MG63 (cell line): ENCODE data around the gene DAPK1. TPM values are rescaled to one million over a fixed set of nuclear protein-coding genes. Genes with fewer than 3 reads are reported as not detected.

Source experiments
- DNase-seq: peaks from one replicate; pipeline ENCODE4 v3.0.0-alpha.2; 2020
- H3K27me3 ChIP-seq: fragments of 250-450 bp; sonication (Bioruptor Pico); 2 replicates; pipeline ENCODE4 v1.5.1; 2020; ENCODE audit warnings: mild to moderate bottlenecking, moderate library complexity
- H3K36me3 ChIP-seq: fragments of 250-450 bp; sonication (Bioruptor Pico); 2 replicates; pipeline ENCODE4 v1.5.1; 2020; ENCODE audit warnings: mild to moderate bottlenecking, moderate library complexity
- H3K4me3 ChIP-seq: fragments of 250-450 bp; sonication (Bioruptor Pico); 2 replicates; pipeline ENCODE4 v1.5.1; 2020; ENCODE audit warnings: mild to moderate bottlenecking, moderate library complexity
- H3K9me3 ChIP-seq: fragments of 250-450 bp; sonication (Bioruptor Pico); 2 replicates; pipeline ENCODE4 v1.5.1; 2020; ENCODE audit warnings: mild to moderate bottlenecking, moderate library complexity
- total RNA-seq: library from RNA; depleted of rRNA; stranded (reverse); fragments of >200 nt; shearing (Covaris generic); gene quantifications from 2 replicates; pipeline ENCODE4 v1.2.3, GENCODE V29; 2014; ENCODE audit warnings: low replicate concordance; rRNA removed

The DAPK1 gene
- total RNA-seq: 36.4 and 44.6 TPM in 2 replicates

DNA sequence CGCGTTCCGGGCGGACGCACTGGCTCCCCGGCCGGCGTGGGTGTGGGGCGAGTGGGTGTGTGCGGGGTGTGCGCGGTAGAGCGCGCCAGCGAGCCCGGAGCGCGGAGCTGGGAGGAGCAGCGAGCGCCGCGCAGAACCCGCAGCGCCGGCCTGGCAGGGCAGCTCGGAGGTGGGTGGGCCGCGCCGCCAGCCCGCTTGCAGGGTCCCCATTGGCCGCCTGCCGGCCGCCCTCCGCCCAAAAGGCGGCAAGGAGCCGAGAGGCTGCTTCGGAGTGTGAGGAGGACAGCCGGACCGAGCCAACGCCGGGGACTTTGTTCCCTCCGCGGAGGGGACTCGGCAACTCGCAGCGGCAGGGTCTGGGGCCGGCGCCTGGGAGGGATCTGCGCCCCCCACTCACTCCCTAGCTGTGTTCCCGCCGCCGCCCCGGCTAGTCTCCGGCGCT is at the start of gene DAPK1:
Gene DAPK1, plus strand, starts transcription at position 264 of the 442 bp plus-strand sequence. CDS start 1,211 bp downstream, outside the sequence.
- Histone ChIP-seq H3K4me3 (peak within 1 kb of the TSS; percentile 82), H3K9me3 (no peaks in the 10 kb centered on the region)

DNA sequence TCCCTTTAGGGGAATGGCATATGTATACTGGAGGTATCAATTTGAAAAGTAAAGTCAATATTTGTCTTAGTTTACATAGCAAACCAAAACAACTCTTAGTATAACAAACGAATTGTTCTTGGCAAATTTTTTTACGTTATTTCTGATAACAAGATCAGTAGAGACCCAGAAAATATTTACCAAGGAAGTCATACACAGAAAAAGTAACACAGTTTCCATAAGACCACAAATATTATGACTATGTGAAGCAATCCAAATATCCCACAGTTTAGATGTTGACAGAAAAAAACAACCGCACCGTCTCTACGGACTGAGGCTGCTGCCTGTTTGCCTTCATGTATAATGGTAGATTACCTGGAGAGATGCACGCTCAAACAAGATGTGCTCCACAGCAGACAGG is 46.5 kb upstream of the DAPK1 start:
- Histone ChIP-seq H3K9me3 (peaks cover 10% of the 10 kb centered on the region; the same call in 1 of the 2 replicates), H3K27me3 (no peaks in the 10 kb centered on the region), H3K36me3 (no peaks in the 10 kb centered on the region), H3K4me3 (no peak overlapping the region)
- no peak for DNase-seq

More for the DNA sequence above, at the start of gene DAPK1:
- no peaks in the 10 kb centered on the region for H3K27me3 ChIP-seq
- peak; percentile 79 for DNase-seq
- H3K36me3 ChIP-seq: peaks cover 30% of the 10 kb centered on the region

DNA sequence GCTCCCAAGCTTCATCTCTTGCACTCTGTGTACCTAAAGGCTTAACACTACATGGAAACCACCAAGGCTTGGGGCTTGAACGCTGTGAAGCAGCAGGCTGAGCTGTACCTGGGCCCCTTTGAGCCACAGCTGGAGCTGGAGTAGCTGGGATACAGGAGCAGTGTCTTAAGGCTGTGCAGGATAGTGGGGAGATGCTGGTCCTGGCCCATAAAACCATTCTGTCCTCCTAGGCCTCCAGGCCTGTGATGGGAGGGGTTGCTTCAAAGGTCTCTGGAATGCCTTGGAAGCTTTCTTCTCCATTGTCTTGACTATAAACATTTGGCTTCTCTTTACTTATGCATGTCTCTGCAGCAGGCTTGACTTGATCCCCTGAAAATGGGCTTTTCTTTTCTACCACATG is 42.3 kb upstream of the DAPK1 start:
- Histone ChIP-seq H3K4me3 (no peak overlapping the region), H3K36me3 (no peaks in the 10 kb centered on the region), H3K9me3 (peaks cover 11% of the 10 kb centered on the region; the same call in 1 of the 2 replicates), H3K27me3 (no peaks in the 10 kb centered on the region)
- DNase-seq: no peak

DNA sequence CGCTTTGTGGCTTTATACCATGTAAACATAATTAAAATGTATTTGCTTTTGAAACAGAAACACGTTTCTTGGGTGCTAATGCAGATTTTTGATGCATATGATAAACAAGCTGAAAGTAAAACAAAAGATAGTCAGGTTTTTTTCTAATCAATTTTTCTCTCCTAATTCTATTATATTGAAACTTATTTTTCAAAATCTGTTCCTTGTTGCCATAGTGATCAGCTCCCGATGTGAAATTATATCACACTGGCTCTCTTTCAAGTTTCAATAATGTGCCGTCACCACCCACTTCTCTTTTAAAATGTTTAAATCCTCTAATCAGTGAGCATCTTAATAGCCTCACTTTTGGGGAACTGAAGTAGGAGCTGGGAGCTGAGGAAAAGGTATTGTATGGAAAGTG is 36.4 kb upstream of the DAPK1 start:
- Histone ChIP-seq H3K36me3 (no peaks in the 10 kb centered on the region), H3K4me3 (no peak overlapping the region), H3K27me3 (no peaks in the 10 kb centered on the region), H3K9me3 (peaks cover under 1% of the 10 kb centered on the region; the same call in 1 of the 2 replicates)
- DNase-seq: no peak

DNA sequence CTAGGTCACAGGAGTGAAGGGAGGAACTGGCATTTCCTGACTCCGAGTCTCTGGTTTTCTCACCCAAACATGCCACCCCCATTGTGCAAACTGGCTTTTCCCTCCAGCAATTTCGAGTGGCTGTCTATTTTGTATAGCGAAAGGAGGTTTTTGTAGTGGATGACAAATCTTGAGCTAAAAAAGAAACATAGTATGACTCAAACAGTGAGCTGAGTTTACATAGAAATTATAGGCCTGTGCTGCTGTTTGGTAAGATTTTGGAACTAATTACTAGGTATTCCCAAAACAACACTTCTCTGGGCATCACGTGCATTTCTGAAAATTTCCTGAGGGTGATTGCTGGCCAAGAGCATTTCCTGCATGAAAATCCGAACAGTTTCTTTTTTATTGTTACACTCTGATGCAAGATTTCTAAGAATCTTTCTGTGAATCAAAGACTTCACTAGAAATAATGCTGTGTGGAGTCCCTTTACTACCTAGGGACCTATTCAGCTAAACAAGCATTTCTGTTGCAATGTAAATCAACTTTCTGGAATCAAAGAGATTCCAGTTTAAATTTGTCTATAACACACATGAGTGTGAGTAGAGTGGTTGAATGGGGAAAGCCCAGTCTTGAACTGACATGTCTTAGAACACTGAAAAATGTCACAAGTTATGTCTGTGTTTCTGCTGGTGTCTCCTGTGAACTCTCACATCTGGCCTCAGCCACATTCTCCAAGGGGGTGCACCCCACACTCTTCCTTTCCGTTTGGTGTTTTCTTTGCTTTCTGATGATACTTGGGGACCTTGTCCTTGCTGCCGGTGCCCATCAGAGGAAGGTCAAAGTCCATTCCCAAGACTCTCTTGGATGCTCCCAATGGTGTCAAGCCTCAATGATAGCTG is 33.3 kb upstream of the DAPK1 start:
- Histone ChIP-seq H3K36me3 (no peaks in the 10 kb centered on the region), H3K4me3 (no peak overlapping the region), H3K9me3 (no peaks in the 10 kb centered on the region), H3K27me3 (no peaks in the 10 kb centered on the region)
- peak; percentile 55 for DNase-seq

DNA sequence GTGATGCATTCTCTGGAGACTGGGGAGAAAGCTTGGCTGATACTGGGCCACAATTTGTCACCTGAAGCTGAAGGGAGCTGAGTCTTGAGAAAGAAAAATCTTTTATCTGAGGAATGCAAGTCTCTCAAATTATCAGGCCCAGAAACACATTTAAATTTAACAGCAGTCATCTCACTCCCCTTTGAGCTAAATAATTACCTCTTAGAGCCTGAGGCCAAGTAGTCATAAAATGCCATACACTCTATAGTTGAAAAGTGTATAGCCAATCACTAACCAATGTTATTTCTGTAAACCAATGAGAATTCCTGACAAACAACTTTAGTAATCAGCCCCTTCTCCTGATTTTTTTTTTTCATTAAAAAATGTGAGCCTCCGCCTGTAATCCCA is 32.7 kb upstream of the DAPK1 start:
- Histone ChIP-seq H3K36me3 (no peaks in the 10 kb centered on the region), H3K27me3 (no peaks in the 10 kb centered on the region)
- DNase-seq: no peak

DNA sequence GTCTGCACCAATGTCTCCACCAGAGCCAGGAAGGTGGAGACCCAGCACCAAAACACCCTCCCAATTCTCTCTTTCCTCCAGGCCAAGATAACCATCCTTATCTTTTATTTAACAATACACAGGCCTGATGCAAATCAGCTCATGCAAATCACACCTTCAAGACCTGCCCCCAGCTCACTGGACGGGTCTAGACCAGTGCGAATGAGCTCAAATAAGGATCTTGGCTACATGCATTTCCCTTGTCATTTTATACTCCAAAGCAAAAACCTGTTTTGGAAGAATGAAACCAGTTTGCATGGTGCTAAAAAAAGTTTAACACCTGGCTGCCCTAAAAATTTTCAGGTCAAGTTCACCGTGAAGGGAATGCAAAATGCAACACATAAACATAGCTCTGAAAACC is 31.9 kb upstream of the DAPK1 start:
- Histone ChIP-seq H3K4me3 (no peak overlapping the region), H3K27me3 (no peaks in the 10 kb centered on the region), H3K36me3 (no peaks in the 10 kb centered on the region), H3K9me3 (no peaks in the 10 kb centered on the region)
- no peak for DNase-seq

More for the DNA sequence above, 32.7 kb upstream of the DAPK1 start:
- Histone ChIP-seq H3K4me3 (no peak overlapping the region), H3K9me3 (no peaks in the 10 kb centered on the region)

DNA sequence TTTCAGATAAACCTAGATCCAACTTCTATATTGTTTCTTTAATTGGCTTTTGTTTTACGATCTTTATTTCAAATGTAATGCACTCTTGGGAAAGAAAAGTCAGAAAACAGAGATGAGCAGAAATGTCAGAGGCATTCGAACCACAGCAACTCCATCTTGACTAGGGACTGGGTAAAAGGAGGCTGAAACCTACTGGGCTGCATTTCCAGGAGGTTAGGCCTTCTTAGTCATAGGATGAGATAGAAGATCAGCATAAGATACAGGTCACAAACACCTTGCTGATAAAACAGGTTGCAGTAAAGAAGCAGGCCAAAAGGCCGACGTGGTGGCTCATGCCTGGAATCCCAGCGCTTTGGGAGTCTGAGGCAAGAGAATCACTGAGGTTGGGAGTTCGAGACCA is 30.5 kb upstream of the DAPK1 start:
- no peak for DNase-seq
- no peak overlapping the region for H3K4me3 ChIP-seq

DNA sequence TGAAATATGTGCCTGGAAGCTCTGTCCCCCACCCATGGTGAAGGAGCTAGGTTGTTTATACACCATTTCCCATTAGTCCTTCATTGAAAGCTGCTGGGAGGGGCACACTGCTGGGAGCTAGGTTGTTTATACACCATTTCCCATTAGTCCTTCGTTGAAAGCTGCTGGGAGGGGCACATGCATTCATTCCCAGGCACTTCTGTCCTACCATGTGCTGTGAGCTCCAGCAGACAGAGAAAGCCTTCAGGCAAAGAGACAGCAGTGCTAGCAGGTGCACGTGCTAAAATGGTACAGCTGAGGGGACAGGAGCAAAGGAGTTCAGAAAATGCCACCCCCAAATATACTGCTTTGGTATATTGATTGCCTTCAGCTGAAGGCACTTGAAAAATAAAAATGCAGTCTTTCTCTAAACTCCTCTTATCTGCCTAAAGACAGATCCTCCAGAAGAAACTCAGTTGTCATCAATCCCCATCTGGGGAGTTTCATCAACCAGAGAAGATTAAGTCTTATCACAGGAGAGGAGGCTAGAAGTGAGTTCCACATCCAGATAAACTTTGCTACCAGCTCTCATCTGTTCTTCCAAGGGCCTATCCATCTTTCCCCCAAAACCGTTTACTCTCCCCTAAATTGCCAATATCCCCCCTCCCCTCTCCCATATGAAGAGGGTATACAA is 27.7 kb upstream of the DAPK1 start:
- Histone ChIP-seq H3K4me3 (no peak overlapping the region), H3K27me3 (no peaks in the 10 kb centered on the region), H3K9me3 (no peaks in the 10 kb centered on the region), H3K36me3 (no peaks in the 10 kb centered on the region)
- no peak for DNase-seq

More for the DNA sequence above, 30.5 kb upstream of the DAPK1 start:
- no peaks in the 10 kb centered on the region for H3K9me3 ChIP-seq
- H3K27me3 ChIP-seq: no peaks in the 10 kb centered on the region
- H3K36me3 ChIP-seq: no peaks in the 10 kb centered on the region

DNA sequence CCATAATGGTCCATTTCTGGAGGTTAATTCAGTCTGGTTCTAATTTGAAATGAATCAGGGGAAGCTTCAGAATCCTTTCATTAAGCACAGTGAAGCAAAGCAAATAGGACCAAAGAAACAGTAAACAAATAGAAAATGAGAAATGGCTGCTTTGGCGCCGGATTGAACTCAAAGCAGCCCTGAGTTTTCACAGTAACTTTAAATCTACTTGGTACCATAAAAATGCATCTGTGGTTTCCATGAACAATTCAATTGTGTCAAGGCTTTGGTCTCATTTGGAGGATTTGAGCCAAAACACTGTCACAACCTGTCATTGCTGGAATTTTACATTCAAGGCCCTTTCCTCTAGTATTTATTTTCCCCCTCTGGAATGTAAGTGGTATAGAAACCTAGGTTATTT is 25.9 kb upstream of the DAPK1 start:
- DNase-seq: no peak
- Histone ChIP-seq H3K36me3 (no peaks in the 10 kb centered on the region), H3K4me3 (no peak overlapping the region)

DNA sequence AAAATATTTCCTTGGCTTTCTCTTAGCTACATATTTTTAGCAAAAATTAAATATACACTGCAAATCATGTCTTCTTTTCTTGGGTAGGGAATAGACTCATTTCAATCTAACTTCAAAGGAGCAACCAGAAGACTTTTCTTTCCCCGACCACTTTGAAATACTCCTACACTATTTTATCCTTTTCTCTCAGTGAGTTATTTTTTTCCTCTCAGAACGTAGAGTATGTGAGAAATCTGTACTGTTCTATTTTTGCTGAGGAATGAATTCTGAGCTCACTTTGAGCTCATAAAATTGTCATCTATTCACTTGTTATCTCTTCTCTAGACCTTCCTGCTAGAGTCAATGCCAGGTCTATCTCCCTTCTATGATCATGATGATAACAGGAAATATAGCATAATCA is 22.2 kb upstream of the DAPK1 start:
- no peaks in the 10 kb centered on the region for H3K27me3 ChIP-seq
- no peaks in the 10 kb centered on the region for H3K9me3 ChIP-seq
- no peaks in the 10 kb centered on the region for H3K36me3 ChIP-seq
- DNase-seq: no peak
- no peak overlapping the region for H3K4me3 ChIP-seq

More for the DNA sequence above, 25.9 kb upstream of the DAPK1 start:
- Histone ChIP-seq H3K27me3 (no peaks in the 10 kb centered on the region), H3K9me3 (no peaks in the 10 kb centered on the region)

DNA sequence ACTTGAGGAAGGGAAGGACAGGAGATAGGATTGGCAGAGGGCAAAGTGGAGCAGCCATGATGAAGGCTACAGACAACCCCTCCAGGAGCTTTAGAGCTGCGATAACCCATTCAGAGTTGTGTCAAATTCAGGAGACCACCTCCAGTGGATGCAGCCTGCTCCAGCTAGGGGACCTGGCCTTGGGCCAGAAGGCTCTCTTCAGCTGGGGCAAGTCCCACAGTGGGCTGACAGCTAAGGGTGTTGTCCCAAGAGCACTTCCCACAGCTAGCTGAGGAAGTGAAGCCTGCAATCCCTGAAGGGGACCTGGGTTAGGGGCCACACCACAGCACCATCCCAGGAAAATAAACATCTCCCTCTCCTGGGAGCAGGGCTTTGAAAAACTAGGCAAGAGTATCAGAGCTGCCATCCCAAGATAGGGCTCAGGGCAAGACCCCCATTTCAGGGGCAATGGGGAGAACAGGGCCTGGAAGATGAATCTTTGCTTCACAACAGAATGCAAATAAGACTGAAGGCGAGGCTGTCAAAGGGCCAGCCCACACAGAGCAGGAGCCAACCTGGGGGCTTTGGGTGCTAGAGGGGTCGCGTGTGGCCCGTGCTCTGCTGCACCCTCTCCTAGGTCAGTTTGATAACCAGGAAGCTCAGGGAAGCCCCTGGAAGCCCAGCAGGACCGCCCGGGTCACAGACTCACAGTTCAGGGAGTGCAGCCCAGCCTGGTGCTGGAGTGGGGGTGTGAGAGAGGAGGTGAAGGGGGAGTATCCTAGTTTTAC is 19.3 kb upstream of the DAPK1 start:
- Histone ChIP-seq H3K9me3 (no peaks in the 10 kb centered on the region), H3K4me3 (no peak overlapping the region), H3K36me3 (no peaks in the 10 kb centered on the region), H3K27me3 (no peaks in the 10 kb centered on the region)
- no peak for DNase-seq

DNA sequence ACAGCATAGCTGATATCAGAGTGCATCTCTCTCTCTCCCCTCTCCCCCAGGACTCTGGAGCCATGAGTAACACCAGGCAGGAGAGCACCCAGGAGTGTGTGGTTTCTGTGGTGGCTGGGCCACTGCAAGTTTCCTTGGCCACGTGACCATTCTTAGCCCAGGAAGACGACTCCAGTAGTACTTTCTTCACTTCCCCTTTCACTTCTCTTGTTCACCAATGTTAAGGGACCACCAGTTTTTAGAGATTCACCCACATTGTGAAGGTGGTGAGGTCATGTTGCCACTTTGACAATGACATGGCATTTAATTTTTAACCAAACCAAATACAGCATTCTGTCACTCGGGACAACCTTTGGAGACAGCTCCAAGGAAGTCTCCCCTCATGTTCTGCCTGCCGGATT is 17.9 kb upstream of the DAPK1 start:
- no peaks in the 10 kb centered on the region for H3K27me3 ChIP-seq

DNA sequence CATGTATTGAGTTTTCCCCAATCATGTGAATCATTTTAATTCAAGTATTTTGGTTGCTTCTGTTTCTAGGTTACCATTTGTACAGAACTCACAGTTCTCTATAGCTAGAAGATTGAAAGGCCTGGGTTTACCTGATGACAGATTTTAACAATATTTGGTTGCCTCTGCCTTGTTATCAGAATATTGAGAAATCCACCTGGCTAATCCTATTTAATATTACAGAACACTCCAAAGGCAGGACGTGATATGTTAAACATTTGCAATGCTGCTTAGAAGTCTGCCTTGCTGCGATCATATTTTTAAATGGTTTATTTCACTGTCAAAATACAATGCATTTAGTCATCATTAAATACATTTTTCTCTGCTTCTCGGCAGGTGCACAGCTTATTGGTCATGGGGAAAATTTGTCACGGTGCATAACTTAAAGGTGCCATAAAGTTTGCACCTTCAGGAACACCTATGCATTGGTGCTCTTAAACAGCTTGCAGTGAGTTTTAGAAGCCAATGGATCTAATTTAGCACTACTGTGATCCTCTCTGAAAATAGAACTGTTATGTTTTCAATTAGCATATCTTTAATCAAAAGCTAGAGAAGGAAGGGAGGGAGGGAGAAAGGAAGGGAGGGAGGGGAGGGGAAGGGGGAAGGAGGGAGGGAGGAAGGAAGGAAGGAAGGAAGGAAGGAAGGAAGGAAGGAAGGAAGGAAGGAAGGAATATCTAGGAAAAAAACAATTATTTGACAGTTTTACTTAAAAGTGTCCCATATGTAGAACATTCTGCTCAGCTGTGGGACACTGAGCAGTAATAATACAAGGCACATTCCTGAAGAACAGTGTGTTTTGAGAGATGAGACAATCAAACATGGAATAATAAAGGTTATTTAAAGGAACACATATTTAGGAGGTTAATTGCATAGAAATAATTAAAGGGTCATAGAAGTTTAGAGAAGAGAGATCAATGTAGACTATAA is 15.5 kb upstream of the DAPK1 start:
- no peaks in the 10 kb centered on the region for H3K27me3 ChIP-seq
- DNase-seq: no peak
- no peaks in the 10 kb centered on the region for H3K36me3 ChIP-seq
- H3K4me3 ChIP-seq: no peak overlapping the region
- no peaks in the 10 kb centered on the region for H3K9me3 ChIP-seq

More for the DNA sequence above, 17.9 kb upstream of the DAPK1 start:
- DNase-seq: peak; percentile 65
- Histone ChIP-seq H3K4me3 (no peak overlapping the region), H3K9me3 (no peaks in the 10 kb centered on the region), H3K36me3 (no peaks in the 10 kb centered on the region)

DNA sequence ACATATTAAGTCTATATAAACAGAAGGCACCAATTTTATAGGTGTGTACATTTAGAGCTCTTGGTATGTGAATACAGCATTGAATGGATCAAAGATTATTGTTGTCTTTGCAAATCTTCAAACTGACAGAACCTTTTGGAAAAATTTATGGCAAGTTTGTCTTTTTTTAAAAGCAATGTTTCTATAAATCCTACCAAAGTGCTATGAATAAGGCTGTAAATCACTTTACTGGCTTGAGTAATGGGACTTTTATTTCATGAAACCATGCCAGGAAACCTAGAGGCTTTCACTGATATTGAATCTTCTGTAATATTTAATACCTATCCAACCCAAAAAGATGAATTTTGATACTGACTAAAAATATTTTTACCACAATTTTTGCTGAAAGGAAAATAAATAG is 7.4 kb upstream of the DAPK1 start:
- Histone ChIP-seq H3K9me3 (no peaks in the 10 kb centered on the region), H3K4me3 (no peak overlapping the region), H3K27me3 (no peaks in the 10 kb centered on the region), H3K36me3 (no peaks in the 10 kb centered on the region)
- DNase-seq: no peak

DNA sequence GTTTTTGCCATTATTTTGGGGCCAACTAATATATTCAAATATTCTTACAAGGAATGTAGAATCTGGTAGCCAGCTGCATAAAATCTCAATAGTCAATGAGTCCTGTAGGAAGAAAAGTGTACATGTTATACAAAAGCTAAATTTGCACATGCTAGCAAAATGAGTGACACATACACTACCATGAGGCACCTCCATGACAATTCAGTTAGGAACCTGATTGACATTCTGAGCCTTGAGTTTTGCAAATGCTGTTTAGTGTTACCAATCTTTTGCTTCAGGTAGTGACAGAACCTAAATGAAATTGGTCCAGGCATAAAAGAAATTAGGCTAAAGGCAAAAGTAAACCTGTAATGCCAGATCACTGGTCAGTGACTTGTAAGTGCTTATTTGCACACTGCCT is 6.8 kb upstream of the DAPK1 start:
- Histone ChIP-seq H3K9me3 (no peaks in the 10 kb centered on the region), H3K4me3 (no peak overlapping the region), H3K36me3 (no peaks in the 10 kb centered on the region), H3K27me3 (no peaks in the 10 kb centered on the region)
- no peak for DNase-seq
